ENCODE results near the gene NOTCH4. TPM values are rescaled to one million over a fixed set of nuclear protein-coding genes. Genes with fewer than 3 reads are reported as not detected.

NOTCH4 gene
- total RNA-seq, 4 donors from 2014 or later, result 16.7 to 212 (median 47.0) TPM

DNA sequence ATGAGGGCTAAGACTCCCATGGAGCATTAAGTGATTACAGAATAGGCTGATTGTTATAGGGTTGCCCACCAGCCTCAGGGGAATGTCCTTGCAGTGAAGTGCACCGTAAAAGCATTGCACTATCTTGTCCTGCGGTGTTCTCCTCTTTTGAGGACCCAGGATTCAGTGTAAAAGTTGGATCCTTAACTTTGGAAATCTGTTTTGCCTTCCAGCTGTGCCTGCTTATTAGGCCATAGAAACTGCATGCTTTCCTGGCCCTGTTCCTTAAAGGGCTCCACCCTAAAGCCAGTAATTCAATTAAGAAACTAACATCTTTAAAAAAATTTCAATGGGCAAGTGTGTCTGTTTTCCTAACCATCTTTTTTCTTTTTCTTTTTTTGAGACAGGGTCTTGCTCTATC lies 25.4 kb upstream of the NOTCH4 start:
- TF ChIP-seq, protein P1, sequence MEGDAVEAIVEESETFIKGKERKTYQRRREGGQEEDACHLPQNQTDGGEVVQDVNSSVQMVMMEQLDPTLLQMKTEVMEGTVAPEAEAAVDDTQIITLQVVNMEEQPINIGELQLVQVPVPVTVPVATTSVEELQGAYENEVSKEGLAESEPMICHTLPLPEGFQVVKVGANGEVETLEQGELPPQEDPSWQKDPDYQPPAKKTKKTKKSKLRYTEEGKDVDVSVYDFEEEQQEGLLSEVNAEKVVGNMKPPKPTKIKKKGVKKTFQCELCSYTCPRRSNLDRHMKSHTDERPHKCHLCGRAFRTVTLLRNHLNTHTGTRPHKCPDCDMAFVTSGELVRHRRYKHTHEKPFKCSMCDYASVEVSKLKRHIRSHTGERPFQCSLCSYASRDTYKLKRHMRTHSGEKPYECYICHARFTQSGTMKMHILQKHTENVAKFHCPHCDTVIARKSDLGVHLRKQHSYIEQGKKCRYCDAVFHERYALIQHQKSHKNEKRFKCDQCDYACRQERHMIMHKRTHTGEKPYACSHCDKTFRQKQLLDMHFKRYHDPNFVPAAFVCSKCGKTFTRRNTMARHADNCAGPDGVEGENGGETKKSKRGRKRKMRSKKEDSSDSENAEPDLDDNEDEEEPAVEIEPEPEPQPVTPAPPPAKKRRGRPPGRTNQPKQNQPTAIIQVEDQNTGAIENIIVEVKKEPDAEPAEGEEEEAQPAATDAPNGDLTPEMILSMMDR (IDR thresholded peaks at IDR 0.05; ENCODE audit: low read depth), result no peak

GRCh38 chr6:32247401-32247800 lies 23.5 kb upstream of the NOTCH4 start:
- TF ChIP-seq, protein P1 (IDR thresholded peaks at IDR 0.05; ENCODE audit: low read depth), result no peak

DNA sequence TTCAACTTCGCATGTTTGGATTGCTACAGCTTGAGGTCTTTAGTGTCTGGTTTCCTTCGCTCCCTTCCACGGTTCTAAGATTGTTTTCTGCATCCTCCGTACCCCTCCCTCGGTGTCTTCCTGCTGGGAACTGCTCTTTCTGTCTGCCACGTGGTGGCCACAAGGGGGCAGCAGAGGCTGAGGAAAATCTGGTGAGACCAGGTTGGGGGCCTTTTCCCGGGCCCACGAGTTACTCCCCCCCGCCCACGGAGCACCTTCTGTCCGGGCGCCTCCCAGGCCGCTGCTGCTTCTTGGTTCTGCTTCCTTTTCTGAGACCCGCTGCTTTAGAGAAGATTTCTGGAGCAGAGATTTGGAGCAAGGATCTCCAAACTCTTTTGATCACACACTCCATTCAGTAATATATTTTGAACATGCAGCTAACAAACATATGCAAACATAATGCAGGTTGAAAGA lies 21.1 kb upstream of the NOTCH4 start:
- TF ChIP-seq, protein P1 (IDR thresholded peaks at IDR 0.05; ENCODE audit: low read depth), result no peak

- TF ChIP-seq, protein P1 (IDR thresholded peaks at IDR 0.05; ENCODE audit: low read depth), result no peak
Observed at GRCh38 chr6:32244270-32244669, 20.4 kb upstream of the NOTCH4 start.

GRCh38 chr6:32240686-32241085 lies 16.8 kb upstream of the NOTCH4 start:
- TF ChIP-seq, protein P1 (IDR thresholded peaks at IDR 0.05; ENCODE audit: low read depth), result no peak

DNA sequence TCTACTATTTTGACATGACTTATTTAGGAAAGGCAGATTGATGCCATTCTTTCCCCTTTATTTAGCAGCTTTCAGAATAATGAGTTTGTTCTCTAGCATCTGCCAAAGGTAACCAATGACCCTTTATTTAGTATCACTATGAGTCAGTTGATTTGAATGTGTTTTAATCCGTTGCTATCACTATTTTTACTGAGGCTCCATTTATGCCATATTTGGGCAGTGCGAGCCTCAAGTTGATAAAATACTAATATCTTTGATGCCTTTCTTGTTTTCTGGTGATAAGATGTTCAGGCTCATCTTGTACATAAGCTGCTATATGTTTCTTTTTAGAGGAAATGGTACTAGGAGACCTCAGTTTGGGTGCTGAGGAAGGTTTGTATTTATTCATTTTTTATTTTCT lies 15.6 kb upstream of the NOTCH4 start:
- TF ChIP-seq, protein P1 (IDR thresholded peaks at IDR 0.05; ENCODE audit: low read depth), result no peak

DNA sequence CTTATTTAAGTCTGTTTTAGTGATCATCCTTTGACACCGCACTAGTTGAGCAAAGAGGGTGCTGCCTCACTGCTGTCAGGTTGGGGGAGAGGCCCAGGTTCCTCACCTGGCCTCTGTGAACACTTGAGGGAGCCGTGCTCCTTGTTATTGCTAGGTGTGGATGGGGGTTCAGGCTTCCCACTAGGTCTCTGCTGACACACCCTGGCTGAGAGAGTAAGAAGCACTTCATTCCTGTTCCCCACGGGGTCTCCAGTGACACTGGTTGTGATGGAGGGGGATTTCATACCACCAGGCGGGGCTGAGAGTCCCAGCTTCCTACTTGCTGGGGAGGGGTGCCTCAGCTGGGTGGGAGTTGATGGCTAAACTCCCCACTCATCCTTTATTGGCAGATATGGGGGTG lies 11.1 kb upstream of the NOTCH4 start:
- TF ChIP-seq, protein P1 (IDR thresholded peaks at IDR 0.05; ENCODE audit: low read depth), result no peak

All from subcutaneous adipose tissue (tissue), 4 donors.